ENCODE results near the gene HEXIM2.
A peak's percentile ranks its signal among the peaks of the same experiment; 100 is the strongest.

HEXIM2 gene

DNA sequence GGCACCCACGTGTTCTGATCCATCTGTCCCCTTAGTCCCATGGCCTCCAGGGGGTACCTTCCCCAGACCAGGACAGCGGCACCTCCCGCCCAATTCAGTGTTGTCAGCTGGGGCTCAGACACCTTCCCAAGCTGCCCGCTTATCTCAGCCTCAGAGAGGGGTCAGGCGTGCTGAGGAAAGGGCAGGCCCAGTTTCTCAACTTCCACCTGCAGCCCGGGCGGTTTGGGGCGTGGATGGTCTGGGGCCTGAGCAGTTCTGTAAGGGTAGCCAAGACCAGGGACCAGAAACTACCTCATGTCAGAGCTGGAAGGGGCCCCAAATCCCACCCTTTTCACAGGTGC lies 34.5 kb upstream of the HEXIM2 start:
- DNase-seq (ENCODE audit: extremely low spot score, insufficient read length, low read depth) (no peak), FAIRE-seq (no peak)

DNA sequence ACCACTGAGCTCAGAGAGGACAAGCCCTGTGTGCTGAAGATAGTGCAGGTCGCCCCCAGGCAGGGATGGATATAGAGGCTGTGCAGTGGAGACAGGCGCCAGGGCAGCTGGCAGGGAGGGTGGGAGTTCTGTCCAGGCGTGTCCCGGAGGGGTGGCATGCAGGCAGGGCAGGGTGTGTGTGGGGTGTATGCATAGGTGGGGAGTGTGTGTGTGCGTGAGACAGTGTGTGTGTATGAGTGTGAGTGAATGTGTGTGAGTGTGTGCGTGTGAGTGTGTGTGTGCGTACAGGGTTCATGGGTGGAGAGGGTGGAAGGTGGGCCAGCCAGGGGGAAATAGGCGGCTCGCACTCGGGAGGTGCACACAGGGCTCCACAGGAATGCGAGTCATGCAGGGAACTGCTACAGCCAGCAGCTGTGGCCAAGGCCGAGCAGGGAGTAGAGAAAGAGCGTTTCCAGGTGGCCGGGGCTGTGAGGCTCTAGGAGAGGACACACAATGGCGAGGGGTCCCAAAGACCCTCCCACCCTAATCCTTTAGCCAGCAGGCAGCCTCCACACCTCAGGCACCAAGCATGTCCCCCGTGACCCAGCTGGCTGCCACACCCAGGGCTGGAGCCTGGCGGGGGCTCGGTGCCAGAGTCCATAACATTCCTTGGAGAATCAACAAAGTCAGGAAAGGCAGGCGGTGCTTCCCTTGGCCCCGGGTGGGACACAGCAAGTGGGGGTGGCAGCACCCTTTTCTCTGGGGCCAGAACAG lies 34.0 kb upstream of the HEXIM2 start:
- FAIRE-seq (no peak), DNase-seq (ENCODE audit: extremely low spot score, insufficient read length, low read depth) (no peak)

DNA sequence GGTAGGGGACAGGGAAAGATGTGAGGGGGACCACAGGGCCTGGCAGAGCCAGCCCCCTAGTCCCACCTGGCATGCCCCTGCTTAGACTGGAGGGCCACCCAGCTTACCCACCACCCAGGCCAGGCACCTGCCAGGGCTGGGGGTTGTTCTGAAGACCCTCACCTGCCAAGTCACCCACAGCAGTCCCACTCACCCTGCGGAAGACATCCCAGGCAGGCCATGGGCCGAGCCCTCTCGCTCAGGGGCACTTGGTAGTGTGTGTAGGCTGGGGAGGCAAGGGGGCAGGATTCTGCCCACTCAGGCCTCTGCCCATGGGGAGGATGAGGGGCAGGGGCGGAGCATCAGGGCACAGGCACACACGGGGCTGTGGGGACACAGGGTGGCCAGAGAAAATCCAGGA lies 33.3 kb upstream of the HEXIM2 start:
- DNase-seq (ENCODE audit: extremely low spot score, insufficient read length, low read depth) = no peak
- FAIRE-seq = no peak

DNA sequence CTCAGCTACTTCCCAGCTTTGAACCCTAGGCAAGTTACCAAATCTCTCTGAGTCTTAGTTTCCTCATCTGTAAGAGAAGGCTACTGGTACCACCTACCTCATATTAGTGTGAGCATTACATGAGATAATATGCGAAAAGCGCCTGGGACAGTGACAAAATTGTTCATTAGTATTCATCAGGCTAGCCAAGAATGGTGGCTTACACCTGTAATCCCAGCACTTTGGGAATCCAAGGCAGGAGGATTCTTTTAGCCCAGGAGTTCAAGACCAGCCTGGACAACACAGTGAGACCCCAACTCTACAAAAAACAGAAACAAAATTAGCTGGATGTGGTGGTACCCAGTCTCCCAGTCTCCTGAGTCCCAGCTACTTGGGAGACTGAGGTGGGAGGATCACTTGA lies 32.7 kb upstream of the HEXIM2 start:
- FAIRE-seq (no peak), DNase-seq (ENCODE audit: extremely low spot score, insufficient read length, low read depth) (no peak)

DNA sequence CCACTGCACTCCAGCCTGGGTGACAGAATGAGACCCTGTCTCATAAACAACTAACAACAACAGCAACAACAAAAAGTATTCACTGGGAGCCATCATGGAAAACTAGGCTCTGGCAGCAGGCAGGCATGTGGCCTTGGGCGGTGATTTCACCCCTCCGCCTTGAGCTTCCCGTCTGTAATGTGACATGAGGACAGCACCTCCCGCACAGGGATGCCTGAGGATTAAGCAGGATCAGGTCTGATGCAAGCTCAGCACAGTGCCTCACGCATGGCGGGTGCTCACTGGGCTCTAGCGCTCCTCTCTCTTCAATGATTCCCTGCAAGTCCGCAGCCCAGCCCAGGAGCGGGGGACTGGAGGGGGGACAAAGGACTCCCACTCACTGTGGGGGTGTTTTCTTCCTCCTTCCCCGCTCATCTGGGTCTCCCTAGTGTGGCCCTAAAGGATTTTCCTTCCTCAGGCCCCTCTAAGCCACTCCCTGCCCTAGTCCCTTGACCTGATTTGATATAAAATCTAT lies 32.2 kb upstream of the HEXIM2 start:
- no peak for FAIRE-seq
- DNase-seq (ENCODE audit: extremely low spot score, insufficient read length, low read depth) = no peak

DNA sequence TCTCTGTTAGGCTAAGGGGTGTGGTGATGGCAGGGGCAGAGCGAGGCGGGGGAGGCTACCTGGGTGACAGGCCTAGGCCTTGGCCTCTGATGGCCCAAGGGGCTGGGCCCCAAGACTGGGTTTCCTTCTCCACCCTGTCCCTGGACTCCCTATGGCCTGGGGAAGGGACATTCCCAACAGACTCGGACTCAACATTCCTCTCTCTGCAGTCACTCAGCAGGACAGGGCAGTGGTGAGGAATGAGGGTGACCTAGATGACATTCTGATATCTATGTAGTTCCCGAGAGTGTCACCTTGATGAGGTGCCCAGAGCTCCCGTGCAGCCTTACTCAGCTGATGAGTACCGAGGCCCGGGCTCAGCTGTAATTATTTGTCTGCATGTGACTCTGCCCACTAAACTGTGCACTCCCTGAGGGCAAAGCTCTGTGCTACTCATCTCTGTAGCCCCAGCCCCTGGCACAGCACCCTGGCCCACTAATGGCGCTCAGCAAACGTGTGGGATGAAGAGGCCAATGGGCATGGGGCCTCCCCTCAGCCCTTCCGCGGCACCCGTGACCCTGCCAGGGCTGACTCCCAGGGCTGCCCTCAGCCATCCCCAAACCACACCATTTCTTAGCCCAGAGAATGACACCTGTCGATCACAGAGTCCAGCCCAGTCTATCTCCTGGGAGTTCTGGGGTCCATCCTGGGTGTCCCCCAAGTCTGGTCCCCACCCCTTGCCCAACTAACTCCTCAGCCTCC lies 31.6 kb upstream of the HEXIM2 start:
- DNase-seq (ENCODE audit: extremely low spot score, insufficient read length, low read depth) (no peak), FAIRE-seq (no peak)

DNA sequence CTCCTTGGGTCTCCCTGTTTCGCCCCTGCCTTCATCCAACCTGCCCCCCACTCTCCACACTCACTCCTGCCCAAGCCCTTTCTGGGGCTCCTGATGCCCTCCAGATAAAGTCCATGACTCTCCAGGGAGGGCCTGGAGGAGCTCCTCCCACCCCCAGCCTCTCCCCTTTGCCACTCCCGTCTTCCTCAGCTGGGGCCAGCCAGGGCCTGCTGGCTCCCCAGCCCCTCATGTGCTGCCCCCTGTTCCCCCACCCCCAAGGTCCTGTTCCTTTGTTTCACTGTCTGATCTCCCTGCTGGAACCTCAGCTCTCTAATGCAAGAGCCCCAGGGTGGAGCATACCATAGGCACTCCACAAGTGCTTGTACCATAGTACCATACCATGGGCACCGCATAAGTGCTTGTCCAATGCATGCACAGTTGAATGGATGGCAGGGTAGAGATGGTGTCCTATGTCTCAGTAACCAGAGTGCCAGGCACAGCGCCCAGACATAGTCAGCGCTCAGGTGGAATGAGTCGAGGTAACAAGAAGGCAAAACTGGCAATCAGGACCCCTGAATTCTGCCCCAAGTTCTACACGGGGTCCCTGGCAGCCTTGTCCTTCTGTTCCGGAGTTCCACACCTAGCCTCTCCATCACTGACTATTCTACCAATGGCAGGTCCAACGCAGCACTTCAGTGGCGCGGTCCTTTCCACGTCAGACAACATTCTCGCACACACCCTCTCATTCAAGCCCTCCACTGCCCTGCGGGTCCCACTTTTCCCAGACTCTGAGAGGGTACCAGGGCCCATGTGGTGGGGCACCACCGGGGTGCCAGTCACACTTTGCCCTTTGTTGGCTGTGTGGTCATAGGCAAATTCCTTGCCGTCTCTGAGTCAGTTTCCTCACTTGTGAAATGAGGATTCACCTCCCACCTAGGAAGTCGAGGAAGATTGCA lies 30.7 kb upstream of the HEXIM2 start:
- DNase-seq (ENCODE audit: extremely low spot score, insufficient read length, low read depth) = no peak

DNA sequence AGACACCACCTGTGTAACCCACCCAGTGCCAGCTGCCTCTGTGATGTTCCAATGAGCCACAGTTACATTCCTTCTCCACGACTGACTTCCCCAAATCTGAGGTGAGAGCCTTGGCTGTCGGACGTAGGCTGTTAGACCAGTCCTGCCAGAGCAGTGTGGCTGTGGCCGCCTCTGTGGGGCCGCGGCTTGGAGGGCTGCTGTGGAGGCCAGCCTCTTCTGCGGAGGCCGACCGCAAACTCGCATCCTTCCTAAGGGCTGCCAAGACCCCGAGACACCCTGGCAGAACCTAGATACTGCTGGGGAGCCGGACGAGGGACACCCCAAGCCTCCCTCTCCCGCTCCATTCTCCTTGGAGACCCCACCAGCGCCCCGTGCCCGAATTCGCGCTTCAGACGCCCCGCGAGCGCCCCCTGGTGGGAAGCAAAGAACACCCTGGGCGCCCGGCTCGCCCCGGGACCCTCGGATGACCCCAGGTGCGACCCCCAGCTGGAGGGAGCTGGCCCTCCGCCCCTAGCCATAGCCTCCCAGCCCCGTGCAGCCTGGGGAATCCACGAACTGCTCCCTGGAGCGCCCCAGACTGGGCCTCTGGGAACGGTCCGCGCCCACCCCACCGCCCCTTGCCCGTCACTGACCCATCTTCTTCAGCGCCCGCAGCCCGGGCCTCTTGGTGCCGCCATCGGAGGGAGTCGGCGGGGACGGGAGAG lies 29.9 kb upstream of the HEXIM2 start:
- FAIRE-seq (no peak), DNase-seq (ENCODE audit: extremely low spot score, insufficient read length, low read depth) (no peak)

More for the DNA sequence above, 30.7 kb upstream of the HEXIM2 start:
- no peak for FAIRE-seq

DNA sequence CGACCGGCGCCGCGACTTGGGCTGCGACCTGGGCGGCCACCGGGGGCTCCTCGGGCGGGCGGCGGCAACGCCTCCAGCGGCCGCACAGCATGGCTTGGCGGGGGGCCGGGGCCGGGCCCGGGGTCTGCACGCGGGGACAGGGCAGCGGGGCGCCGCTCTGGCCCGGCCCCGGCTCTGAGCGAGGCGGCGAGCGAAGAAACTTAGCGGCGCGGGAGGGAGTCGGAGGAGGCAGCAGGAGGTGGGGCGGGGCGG lies 29.4 kb upstream of the HEXIM2 start, which contains the start of gene PLCD3:
Gene PLCD3 (minus strand): TSS at position 196 of the 252 bp plus-strand sequence. CDS start 105 bp downstream, at position 91.
- no peak for FAIRE-seq

DNA sequence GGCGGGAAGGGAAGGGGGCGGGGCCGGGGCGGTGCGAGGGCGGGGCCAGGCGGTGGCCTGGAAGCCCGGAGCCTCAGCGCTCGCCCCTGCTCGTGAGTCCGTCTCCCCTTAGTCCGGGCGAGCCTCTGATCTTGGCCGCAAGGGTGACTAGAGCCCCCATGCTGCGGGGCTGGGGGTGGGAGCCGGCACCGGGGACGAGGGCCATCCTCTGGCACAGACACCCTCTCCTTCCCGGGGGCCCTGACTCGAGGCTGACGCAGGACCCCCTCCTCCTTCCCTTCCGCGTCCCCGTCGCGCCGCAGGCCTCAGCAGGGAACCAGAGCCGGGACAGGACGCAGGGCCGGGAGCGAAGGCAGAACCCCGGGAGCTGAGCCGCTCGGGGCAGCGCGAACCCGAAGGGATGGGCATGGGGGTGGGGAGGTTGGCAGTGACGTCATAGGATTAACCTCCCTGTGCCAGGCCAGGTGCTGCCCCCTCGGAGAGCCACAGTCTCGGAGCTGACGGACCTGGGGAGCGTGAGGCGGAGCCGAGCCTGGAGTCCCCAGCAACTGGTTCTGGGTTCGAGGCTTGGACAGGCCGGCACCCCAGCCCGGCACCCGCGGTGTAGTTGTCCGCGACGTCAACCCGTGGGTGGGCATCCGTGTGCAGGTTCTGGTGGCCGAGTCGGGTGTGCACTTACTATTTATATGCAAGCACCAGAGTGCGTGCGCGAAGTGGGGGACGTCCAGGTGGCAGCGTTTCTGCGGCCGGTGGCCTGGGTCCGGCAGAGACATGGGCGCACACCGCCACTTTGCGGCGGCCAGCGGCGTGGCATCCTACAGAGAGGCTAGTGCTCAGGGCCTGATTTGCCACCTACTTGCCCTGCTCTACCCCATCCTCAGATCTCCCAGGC lies 28.9 kb upstream of the HEXIM2 start:
- DNase-seq (ENCODE audit: extremely low spot score, insufficient read length, low read depth) (peak; percentile 77), FAIRE-seq (peak; percentile 68)

More for the DNA sequence above, 29.4 kb upstream of the HEXIM2 start, which contains the start of gene PLCD3:
- no peak for DNase-seq (ENCODE audit: extremely low spot score, insufficient read length, low read depth)

DNA sequence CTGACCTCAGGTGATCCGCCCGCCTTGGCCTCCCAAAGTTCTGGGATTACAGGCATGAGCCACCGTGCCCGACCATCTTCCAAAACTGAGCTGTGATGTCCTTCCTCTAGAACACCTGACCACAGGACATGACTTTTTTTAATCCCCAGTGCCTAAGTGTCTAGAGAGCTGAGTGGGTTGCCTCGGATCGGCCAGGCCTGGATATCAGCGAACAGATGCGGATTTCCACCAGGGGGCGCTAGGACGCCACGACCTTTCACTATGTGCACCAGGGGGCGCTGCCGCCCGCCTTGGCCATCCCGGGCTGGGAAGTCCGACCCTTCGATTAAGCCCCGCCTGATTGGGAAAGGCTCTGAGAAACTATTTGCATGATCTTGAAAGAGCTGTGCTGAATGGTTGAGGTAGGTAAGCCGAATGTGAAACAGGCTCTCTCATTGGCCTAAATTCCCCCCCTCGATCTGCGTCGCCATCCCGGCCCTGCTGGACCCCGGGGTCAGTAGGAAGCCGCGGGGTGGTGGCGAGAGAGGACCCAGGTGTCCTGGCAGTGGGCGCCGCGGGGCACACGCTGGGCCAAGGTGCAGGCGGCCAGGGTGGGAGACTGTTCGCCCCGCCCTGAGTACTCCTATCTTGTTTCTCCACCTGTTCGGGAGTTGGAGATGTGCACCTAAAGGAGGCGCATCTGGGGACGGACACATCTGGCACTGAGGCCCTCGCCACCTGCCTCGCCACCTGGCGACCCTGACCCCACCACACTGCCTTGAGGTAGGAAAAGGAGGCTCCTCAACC lies 26.3 kb upstream of the HEXIM2 start, which contains the start of gene ACBD4:
Gene ACBD4 (plus strand): TSS at position 496 of the 786 bp plus-strand sequence. CDS start 458 bp downstream, outside the sequence.
- peak; percentile 88 for DNase-seq (ENCODE audit: extremely low spot score, insufficient read length, low read depth)
- peak; percentile 100 for FAIRE-seq

DNA sequence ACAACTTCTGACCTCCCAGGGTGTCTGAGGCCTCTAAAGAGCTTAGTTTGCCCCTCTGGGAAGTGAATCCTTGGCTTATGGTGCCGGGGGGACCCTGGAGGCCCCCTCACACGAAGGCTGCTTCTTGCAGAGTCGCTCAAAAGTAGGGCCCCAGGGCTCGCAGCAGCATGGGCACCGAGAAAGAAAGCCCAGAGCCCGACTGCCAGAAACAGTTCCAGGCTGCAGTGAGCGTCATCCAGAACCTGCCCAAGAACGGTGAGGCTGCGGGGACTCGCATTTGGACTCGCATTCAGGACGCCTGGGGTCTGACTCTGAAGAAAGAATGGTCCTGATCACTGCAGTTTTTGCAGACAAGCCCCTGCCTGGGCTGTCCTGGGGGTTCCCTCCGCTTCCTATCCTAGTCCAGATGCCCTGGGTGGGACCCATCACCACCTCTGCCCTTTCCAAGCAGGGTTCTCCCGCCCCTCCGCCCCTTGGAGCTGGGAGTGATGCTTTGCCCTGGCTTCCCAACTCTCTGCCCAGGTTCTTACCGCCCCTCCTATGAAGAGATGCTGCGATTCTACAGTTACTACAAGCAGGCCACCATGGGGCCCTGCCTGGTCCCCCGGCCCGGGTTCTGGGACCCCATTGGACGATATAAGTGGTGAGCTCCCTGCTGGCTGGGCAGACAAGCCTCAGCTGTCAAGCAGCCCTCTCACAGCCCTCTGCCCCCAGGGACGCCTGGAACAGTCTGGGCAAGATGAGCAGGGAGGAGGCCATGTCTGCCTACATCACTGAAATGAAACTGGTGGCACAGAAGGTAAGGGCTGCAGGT lies 25.5 kb upstream of the HEXIM2 start:
- FAIRE-seq = no peak

DNA sequence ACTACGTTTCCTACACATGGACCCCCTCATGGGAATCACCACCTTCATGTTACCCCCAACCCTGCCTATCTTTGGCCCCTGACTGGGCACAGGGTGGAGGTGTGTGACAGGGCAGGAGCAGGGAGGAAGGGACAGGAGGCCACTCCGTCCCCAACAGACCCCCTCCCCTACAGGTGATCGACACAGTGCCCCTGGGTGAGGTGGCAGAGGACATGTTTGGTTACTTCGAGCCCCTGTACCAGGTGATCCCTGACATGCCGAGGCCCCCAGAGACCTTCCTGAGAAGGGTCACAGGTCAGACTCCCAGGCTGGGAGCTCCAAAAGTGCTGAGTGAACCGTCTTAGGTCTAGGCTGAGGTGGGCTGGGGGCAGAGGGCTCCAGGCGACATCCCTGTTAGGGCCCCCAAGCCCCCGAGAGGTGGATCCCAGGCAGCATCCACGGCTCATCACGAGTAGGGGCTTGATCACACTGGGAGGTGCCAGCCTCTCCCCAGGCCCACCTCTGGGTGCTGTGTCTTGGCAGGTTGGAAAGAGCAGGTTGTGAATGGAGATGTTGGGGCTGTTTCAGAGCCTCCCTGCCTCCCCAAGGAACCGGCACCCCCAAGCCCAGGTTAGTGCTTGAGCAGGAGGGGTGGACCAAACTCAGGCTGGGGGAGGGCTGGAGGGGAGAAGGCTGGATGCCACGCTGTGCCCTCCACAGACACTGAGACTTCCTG lies 24.7 kb upstream of the HEXIM2 start:
- no peak for FAIRE-seq
- DNase-seq (ENCODE audit: extremely low spot score, insufficient read length, low read depth) = no peak

More for the DNA sequence above, 25.5 kb upstream of the HEXIM2 start:
- DNase-seq (ENCODE audit: extremely low spot score, insufficient read length, low read depth) = no peak

DNA sequence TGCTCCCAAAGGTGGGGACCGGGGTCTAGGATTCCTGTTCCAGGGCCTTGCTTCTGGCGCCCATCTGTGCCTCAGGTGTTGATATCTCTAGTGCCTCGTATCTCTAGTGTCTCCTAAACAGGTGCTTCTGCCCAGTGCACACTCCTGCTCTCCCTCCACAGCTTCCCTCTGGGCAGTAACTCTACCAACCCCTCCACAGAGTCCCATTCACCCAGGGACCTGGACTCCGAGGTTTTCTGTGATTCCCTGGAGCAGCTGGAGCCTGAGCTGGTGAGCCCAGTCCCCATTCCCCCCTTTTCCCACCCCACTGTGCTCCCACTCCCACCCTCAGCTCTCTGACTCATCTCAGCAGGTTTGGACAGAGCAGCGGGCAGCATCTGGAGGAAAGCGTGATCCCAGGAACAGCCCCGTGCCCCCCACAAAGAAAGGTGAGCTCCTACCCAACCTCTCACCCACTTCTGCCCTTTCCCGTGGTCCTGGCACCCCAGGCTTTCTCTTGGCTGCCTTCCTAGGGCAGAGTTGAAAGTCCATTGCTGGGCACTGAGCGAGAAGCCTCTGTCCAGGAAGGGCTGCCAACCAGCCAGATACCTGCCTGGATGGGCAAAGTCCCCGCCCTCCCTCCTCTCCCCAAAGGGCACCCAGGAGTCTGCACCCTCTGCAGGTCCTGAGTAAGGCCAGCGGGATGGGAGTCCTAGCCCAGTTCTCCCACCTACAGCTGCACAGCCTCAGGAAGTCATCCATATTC lies 23.9 kb upstream of the HEXIM2 start:
- DNase-seq (ENCODE audit: extremely low spot score, insufficient read length, low read depth) (no peak), FAIRE-seq (no peak)

DNA sequence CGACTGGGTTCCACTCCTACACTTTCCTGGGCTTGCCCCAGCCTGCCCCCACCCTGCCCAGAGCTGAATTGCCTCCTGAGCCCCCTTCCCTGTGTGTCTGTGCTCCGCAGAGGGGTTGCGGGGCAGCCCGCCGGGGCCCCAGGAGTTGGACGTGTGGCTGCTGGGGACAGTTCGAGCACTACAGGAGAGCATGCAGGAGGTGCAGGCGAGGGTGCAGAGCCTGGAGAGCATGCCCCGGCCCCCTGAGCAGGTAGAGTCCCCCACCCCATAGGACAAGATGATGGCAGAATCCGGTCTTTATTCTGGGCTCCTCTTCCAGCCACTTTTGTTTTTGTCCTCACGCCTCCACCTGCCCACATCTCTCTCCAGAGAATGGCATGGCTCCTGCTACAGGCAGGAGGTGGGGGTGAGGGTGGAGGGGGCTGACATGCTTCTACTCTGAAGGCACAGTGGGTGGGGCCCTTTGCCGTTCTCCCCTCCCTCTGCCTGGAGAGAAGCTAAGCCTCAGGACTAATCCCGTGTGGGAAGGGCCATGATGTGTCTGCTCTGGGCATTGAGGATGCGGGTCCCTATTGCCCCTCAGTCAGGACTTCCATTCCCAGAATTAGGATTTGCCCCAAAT lies 22.7 kb upstream of the HEXIM2 start:
- no peak for FAIRE-seq
- DNase-seq (ENCODE audit: extremely low spot score, insufficient read length, low read depth) = no peak
